ENCODE results near the gene CRHR2. TPM values are rescaled to one million over a fixed set of nuclear protein-coding genes. Genes with fewer than 3 reads are reported as not detected.

The CRHR2 gene
- polyA plus RNA-seq, 1 of the 3 experiments (the other 2 are of a cell fraction): not detected

GRCh38 chr7:30662431-30662939, 19.8 kb downstream of the CRHR2 start:
- H3K36me3 ChIP-seq (replicated peaks in 1 of 2; ENCODE audit: control insufficient read depth in 1 of 2, insufficient read depth in 2 of 2, low read length in 1 of 2): no peaks in the 10 kb centered on the region
- TF ChIP-seq MAX (IDR thresholded peaks at IDR 0.05; ENCODE audit: low read depth): no peak
- TF ChIP-seq TEAD4 (IDR thresholded peaks at IDR 0.05; ENCODE audit: borderline replicate concordance, insufficient read depth): no peak
- no peak overlapping the region for H3K4me3 ChIP-seq (ENCODE audit: low read depth in 2 of 2, low read length in 1 of 2)
- no peak overlapping the region for H3K4me2 ChIP-seq
- H3K27ac ChIP-seq (ENCODE audit: low read depth in 2 of 2, low read length in 1 of 2): no peak overlapping the region
- no peak for DNase-seq
- no peaks in the 10 kb centered on the region for H3F3A ChIP-seq (replicated peaks; ENCODE audit: insufficient read depth)
- no peak overlapping the region for H3K9ac ChIP-seq
- H3K27me3 ChIP-seq (ENCODE audit: insufficient read depth): peaks cover 8% of the 10 kb centered on the region
- ChIA-PET CTCF (interaction anchor here (1.2 to 3.4 kb wide), 5 partner anchors 8 to 98 kb away, joined by 3 to 24 read pairs (median 4); no protein-coding TSS in a partner anchor), POLR2A (no interaction called here)
- peaks cover 0 to 8% of the 10 kb centered on the region in 2 experiments; a peak in 1 of 4 replicates for H3K4me1 ChIP-seq (ENCODE audit: control insufficient read depth in 1 of 2, insufficient read depth in 2 of 2, low read depth in 1 of 2, low read length in 1 of 2)
- H2AFZ ChIP-seq (ENCODE audit: low read depth): no peak overlapping the region
- 47% methylated on average over 9 of the region's 9 CpGs for WGBS (ENCODE audit: low lambda C conversion rate)
- no peaks in the 10 kb centered on the region for H3K79me2 ChIP-seq (ENCODE audit: insufficient read depth)
- no peaks in the 10 kb centered on the region for H3K9me2 ChIP-seq
- no peaks in the 10 kb centered on the region for H4K20me1 ChIP-seq (ENCODE audit: insufficient read depth)
- H3K9me3 ChIP-seq: no peaks in the 10 kb centered on the region

GRCh38 chr7:30661926-30662325, 20.3 kb downstream of the CRHR2 start:
- no peaks in the 10 kb centered on the region for H3K36me3 ChIP-seq (replicated peaks in 1 of 2; ENCODE audit: control insufficient read depth in 1 of 2, insufficient read depth in 2 of 2, low read length in 1 of 2)
- H3K9me3 ChIP-seq: no peaks in the 10 kb centered on the region
- no peak overlapping the region for H3K27ac ChIP-seq (ENCODE audit: low read depth in 2 of 2, low read length in 1 of 2)
- no peak overlapping the region for H3K4me3 ChIP-seq (ENCODE audit: low read depth in 2 of 2, low read length in 1 of 2)
- H3K27me3 ChIP-seq (ENCODE audit: insufficient read depth): peaks cover 8% of the 10 kb centered on the region
- H2AFZ ChIP-seq (ENCODE audit: low read depth): no peak overlapping the region
- no peak for TF ChIP-seq FOSL2 (IDR thresholded peaks at IDR 0.05; ENCODE audit: borderline replicate concordance, low read depth)
- TF ChIP-seq JUND (IDR thresholded peaks at IDR 0.05): no peak
- TF ChIP-seq ZBTB33 (IDR thresholded peaks at IDR 0.05; ENCODE audit: borderline replicate concordance, low read depth): no peak
- no peak for TF ChIP-seq REST (IDR thresholded peaks at IDR 0.05; ENCODE audit: low read depth, low read length)
- no peak for TF ChIP-seq NRF1 (IDR thresholded peaks at IDR 0.05; ENCODE audit: low read depth, low read length)
- TF ChIP-seq RFX5 (IDR thresholded peaks at IDR 0.05; ENCODE audit: low read length): no peak
- ChIA-PET POLR2A (no interaction called here), CTCF (interaction anchor here (1.2 to 2.4 kb wide), 4 partner anchors 10 to 98 kb away, joined by 3 to 9 read pairs (median 4); partner anchors contain the start of gene CRHR2)
- H3K79me2 ChIP-seq (ENCODE audit: insufficient read depth): no peaks in the 10 kb centered on the region
- no peak for DNase-seq
- H3K4me1 ChIP-seq (ENCODE audit: control insufficient read depth in 1 of 2, insufficient read depth in 2 of 2, low read depth in 1 of 2, low read length in 1 of 2): peaks cover 0 to 8% of the 10 kb centered on the region in 2 experiments; a peak in 1 of 4 replicates
- no peak overlapping the region for H3K4me2 ChIP-seq
- no peak overlapping the region for H3K9ac ChIP-seq
- WGBS (ENCODE audit: low lambda C conversion rate): 64% methylated on average over 6 of the region's 6 CpGs
- H4K20me1 ChIP-seq (ENCODE audit: insufficient read depth): no peaks in the 10 kb centered on the region
- H3K9me2 ChIP-seq: no peaks in the 10 kb centered on the region
- H3F3A ChIP-seq (replicated peaks; ENCODE audit: insufficient read depth): no peaks in the 10 kb centered on the region
